Measurements from ENCODE around the gene AAK1.
"Not testable (repeated sequence)": the region's sequence is repeated elsewhere in the genome, so short reads cannot be mapped to it uniquely, and the experiment has no call there.

Gene AAK1

DNA sequence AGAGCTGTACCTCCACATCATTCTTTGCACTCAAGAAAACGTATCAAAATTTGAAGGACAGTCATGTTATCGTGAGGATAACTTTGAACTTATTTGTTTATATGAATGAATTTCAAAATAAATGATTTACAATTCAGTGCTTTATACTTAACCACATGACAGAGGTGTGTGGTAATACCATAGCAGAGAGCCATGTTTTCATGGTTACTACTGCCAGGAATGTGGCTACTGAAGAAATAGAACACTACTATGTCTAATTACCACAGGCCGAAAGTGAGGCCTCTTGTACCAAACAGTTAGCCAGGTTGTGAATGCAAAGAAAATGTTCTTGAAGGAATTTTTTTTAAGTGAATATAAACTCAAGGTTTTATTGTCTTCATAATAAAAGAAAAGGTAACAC lies 49.2 kb downstream of the AAK1 start:
- DNase-seq: no peak

DNA sequence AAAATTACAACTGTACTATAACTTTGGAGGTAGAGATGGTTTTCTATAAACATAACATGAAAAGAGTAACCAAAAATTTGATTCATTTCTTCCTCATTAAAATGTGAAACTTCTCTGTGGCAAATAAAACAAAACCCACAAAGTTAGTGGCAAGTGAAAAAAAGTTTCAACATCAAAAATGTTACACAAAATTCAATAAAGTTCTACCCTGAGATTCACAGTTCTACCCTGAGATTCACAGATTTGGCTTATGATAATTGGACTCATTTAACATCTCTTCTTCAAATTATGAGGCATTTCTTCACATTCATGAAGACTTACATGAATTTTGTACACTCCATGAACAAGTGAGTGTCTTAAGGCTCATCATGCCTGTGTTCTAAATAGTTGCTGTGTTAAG lies 51.0 kb downstream of the AAK1 start:
- DNase-seq: no peak

DNA sequence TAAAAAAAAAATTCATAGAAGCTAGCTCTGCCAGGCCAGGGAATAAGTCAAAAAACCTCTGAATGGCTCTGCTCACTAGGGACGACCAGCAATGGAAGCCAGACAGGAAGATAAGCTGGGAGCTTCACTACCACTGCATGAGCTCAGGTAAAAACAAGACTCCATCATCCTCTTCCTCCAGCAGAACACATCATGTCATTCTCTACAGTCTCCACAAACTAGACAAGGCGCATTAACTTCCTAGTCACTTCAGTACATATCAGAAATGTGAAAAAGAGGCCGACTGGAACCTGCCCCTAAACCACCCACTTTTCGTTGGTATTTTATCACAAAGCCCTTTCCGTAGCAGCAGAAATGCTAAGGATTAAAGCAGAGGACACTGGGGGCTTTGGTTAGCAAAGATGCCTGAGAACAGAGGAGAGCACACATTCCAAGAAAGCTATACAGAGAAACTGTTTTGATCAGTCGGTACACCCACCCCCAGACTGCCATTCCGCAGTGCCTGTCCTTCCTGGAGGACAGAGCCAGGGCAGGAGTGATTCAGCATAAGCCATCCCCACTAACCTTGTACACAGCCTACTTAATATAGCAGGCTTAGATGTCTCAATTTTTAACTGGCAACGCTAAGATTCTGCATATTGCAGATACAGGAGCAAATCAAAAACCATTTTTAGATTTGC lies 53.4 kb downstream of the AAK1 start:
- DNase-seq: no peak

DNA sequence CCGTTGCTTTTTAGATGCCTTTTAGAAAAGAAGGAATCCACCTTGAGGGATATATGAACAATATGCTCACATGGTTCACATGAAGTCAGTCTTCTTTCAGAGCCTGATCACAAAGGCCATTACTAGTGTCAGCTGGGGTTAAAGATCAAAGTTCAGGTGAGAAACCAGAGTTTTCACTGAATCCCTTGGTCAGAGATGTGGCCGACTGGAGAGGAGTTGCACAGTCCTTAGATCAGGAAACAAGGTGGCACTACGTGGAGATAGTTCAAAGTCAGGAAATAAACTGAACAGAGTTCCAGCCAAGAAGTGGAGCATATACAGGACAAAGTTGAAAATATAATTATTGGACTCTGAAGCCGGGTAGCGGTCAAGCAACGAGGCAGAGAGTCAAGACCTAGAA lies 54.6 kb downstream of the AAK1 start:
- no peak for DNase-seq

DNA sequence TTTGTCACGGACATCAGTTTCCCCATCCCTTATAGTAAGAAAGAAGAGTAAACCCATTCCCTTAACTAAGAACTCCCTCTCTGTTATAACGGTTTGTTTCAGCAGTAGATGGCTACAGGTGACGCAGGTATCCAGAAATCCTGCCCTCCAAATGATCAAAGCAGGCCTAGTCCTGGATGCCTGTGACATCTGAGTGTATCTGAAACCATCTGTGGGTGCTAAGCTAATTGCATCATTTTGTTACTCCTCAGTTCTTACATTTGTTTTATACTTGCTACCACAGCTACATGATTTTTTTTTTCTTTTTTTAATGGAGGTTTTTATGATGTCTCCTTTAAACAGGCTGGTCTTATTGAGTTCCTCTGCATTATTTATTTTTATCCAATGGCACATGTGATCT lies 55.1 kb downstream of the AAK1 start:
- DNase-seq: no peak

DNA sequence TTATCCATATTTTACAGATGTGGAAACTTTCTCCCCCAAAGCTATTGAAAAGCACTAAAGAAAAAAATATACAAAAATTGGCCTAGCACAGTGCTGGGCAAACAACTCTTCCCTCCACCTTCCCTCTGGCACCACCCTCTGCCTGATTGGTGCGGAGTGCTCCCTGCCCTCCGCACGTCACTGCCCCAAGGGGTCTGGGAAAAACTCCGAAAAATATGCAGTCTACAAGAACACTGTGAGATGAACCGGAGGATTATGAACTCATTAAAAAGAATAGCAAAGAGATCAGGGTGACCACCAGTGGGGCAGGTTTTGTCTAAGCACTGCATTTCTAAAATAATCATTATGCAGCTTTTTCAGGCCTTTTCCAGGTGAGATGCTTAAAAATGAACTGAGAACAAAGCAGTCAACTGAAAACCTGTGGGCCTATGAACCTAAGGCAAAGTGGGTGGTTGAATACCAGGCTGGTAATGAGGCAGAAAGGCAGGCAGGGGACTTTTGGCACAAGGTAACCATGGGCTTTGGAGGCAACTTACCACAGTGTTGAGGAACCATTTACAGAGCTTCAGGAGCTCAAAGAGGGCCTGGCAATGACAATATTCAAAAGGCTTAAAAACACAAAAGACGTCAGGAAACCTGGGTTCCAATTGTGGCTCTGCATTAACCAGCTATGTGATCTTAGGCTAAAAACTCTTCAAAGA lies 57.5 kb downstream of the AAK1 start:
- DNase-seq: no peak

DNA sequence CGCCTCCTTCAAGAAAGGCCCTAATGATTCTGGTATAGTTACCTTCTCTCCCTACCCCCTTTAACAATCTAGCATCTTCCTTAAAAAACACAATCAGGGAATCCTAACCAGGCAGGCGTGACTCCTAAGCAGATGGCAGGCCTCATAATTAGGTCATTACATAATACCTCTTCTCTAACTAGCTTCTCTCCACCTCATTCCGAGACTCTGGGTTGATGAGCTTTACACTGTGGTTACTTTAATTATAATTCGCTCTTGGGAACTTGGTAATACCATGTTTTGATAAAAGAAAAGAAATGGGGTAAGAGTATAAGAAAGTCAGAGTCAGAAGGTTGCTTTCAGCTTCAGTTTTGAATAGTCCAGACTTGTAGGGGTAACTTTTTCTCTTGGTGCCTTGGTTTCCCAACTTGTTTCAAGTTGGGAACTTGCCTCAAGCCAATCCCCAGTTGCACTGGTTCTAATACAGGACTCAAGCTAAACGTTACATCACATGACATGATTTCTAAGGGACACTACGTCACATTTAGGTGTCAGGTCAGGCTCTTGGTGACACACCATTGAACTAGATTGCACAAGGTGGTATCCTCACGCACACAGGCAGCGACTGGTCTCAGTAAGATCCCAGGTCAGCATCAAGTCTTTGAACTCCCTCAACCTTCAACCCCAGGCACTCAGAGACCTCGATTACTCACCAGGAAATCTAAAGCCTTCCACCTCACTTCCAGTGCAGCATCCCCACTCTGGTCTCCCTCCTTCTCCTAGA lies 59.2 kb downstream of the AAK1 start:
- DNase-seq: peak; percentile 21

DNA sequence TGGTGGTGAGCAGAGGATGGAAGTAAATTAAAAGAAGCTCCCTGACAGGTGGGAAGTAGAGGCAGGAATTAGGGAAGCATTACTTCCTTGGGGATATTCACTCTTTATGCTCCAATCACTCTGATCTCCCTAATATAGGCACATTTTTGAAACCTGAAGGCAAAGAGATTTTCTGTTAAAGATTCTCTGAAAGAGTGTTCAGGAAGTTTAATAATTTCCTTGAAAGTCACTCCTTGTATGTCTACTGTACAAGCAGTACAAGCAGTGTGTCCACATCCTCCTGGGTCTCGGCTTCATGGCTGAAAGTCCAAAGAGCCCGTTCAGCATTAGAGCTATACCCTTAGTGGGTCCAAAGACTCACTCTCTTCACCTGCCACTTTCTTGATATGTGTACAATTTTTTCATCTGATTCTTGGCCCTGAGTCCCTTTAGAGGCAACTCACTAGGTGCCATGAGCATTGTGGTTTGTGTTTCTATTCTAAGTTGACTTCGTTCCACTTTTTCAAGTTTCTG lies 60.2 kb downstream of the AAK1 start:
- no peak for DNase-seq

DNA sequence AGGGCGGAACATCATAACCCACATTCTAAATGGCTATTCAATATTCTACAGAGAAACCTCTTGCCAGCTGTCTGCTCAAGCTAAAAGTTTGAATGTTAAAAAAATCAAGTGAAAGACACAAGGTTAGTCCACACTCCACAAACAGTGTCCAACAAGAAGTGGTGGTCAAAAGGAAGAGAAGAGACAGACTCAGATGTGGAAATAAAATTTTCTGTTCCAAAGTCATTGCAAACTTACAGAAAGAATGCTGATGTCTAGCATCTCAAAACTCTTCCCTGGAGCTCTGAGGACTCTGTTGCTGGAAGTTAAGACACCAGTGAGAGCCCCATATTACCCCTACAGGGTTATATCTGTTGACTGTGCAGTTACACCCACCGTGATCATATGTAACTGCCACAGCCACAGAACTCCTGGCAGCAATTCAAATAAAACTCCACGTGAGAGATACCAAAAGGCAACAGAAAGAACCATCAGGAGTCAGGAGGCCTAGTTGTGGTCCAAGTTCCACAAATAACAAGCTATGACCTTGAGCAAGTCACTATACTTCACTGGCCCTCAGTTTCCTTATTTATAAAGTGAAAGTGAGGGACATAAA lies 60.9 kb downstream of the AAK1 start:
- DNase-seq: no peak

DNA sequence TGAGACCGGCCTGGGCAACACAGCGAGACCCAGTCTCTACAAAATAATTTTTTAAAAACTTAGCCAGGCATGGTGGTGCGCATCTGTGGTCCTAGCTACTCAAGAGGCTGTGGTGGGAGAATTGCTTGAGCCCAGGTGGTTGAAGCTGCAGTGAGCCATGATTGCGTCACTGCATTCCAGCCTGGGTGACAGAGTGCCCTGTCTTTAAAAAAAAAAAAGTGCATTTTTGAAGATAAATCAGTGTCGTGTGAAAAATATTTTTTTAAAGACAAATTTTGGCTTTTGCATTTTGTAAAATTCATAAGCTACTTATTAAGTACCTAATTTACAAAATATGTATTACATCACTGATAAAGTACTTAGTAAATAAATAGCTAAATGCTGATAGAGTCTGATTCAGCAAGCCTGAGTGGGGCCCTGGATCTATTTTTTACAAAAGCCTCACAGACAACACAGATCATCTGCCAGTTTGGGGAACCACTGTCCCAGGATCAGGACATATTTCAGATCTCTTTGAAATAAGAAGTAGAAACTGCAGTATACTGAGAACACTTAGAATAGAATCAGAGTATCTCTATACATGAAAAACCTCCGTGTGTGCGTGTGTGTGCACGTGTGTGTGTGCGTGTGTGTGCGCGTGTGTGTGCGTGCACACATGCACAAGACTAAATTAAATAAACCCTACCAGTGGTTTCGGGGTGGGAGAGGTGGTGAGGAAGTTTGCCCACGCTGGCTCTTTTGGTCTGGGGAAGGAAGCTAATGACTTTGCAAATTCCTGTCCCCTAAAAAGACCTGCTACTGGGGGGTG lies 61.6 kb downstream of the AAK1 start:
- no peak for DNase-seq

DNA sequence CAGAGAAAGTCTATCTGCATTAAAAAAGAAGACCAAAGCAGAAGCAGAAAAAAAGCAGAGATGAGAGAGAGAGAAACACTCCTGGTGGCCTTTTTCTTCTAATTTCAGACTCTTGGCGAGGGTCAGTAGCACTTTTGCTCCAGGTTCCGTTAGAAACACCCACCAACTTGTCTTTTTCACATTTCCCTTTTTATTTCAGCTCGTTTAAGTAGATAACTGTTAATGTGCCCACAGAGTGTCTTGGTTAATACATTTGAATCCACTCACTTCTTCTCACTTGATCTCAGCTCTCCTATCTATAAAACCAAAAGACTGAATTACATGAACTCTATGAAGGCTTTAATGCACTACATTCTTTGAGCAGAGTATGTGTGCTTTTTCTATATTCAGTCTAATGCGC lies 63.1 kb downstream of the AAK1 start:
- DNase-seq: no peak

DNA sequence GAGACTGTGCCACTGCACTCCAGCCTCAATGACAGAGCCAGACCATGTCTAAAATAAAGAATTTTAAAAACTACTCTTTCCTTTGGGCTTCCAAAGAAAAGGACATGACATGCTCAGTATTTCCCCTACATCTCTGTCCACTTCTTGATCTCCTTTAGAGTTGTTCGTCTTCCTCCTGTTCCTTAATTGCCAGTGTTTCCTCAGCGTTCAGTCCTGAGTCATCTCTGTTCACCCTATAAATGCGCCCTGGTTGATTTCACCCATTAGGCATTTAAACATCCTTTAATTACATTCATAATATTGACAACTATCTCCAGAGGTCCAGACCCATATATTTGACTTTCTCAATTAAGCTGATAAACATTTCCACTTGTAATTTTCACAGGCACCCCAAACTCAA lies 64.0 kb downstream of the AAK1 start:
- DNase-seq: no peak

DNA sequence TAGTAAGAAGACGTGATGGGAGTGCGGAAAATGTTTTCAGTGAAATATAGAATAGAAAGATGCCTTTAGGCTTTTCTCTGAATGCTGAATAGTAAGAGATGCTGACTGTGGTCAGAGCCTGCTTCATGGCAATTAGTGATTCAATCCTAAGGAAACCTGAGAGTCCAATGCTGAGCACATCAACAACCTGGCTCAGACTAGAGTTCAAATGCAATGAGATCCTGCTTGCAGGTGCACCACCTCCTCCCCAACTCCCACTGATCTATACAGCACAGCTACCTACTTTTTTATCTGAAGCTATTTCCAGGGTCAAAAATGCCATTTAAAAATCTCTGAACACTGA lies 65.4 kb downstream of the AAK1 start:
- no peak for DNase-seq

DNA sequence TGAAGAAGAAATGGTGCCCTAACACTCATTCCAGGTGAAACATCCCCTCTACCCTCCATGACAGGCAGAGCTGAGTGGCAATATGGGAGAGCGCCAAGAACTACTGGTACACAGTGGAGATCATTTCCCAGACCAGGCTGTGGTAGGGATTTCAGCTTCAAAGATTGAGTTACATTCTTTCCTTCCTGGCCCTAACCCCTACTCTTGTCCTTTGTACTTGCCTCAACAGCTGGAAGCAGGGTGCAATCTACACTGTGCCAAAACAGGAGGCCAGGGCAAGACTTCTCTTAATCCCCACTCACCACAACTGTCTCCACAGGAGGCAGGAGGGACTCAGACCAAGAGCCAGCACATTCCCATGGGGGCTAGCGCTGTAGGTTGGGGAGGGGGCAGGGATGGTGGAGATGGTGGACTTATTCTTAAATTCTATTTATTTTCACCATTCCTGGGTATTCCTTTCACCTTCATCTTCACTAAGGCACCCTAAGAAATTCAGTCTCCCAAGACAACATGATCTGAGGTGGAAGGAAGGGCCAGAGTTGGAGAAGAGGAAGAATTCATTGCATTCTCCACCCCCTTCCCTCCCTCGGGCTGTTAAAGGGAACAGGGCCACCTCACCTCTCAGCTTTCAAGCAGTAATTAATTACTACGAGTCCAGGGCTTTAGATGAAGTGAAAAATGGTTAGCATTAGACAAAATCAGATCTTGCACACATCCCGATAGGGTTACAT lies 65.9 kb downstream of the AAK1 start:
- DNase-seq: no peak

DNA sequence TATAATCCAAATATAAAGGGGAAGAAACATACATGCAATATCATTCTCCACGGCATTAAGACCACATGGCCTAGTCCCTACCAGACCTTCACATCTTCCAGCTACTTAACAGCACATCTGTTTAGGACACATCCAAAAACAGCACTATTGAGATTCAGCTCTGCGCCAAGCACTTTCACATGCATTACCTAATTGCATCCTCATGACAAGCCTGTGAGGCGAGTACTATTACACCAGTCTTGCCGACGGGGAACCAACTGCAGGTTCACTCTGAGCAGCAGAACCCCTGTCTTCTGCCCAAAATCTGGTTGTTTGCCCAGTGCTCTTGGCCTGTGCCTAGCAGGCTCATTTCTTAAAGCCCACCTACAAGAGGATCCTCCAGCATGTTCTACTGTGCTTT lies 66.7 kb downstream of the AAK1 start:
- no peak for DNase-seq

DNA sequence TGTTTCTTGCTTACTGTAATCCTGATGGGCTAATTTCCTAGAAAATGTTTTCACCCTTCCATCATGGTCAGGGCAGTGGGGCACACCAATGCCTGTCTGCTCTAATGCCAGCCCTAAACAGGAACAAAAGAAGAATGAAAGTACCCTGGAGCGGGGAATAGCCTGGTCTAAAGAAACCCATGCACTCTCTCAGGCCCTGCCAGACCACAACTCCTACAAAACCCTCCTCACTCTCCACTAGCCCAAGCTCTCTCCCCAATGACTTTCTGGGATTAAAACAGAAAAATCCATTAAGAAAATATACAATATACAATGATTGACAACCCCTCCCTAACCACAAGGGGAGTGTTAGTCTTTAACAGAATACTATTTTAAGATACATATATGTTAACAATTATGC lies 67.6 kb downstream of the AAK1 start:
- no peak for DNase-seq

DNA sequence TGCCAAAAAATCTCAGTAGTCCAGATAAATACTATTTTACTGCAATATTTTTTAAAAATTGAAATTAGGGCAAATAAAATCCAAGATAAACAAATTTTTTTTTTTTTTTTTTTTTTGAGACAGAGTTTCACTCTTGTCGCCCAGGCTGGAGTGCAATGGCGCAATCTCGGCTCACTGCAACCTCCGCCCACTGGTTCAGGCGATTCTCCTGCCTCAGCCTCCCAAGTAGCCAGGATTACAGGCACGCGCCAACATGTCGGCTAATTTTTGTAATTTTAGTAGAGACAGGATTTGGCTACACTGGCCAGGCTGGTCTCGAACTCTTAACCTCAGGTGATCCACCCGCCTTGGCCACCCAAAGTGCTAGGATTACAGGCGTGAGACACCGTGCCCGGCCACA lies 68.2 kb downstream of the AAK1 start:
- DNase-seq: not testable (repeated sequence)

DNA sequence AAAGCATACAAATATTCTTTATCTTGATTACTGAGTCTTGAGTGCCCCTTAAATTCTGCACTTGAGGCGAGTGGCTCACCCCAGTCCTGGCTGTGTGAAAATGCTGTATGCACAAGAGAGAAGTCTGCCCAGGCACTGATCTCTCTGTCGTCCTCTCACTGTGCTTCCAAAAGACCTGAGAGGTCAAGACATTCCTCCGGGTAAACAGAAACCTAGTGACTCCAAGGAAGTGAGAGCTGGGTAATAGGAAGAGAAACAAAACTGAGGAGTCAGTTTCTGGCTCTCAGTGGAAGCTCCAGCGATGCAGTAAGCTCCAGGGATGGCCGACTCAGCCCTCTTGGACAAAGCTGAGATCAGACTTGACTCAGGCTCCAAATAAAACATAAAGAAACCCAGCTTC lies 70.9 kb downstream of the AAK1 start:
- DNase-seq: no peak

DNA sequence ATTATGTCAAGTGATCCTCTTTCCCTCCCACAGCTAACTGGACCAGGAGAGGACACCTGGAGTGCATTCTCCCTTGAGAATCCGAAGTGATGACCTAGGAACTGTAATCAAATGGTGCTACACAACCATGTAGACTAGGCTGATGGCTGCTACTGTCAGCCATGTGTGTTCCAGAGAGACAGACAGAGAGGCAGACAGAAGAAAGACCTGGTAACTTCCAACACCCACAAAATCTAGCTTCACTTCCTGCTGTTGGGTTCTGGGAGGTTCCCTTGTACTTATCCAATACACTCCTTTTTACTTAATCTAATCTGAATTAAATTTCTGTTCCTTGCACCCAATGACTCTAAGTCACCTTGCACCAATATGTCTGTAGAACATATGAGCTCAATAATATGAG lies 72.3 kb downstream of the AAK1 start:
- no peak for DNase-seq

DNA sequence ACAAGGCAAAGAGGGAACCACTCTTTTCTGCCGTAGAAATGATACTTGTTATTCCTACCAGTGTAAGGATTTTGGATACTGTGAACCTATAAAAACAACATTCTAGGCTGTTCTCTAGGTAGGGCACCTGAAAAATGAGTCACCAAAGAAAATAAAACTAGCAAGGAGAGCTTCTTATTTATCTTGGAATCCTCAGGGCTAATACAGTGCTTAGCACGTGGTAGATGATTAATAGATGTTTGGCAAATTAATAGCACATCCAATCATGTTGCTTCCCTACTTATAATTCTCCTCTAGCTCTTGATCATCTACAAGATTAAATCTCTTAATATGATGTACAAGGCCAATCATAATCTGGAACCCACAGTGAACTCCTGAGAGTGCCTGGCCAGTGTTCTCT lies 73.1 kb downstream of the AAK1 start:
- DNase-seq: no peak

DNA sequence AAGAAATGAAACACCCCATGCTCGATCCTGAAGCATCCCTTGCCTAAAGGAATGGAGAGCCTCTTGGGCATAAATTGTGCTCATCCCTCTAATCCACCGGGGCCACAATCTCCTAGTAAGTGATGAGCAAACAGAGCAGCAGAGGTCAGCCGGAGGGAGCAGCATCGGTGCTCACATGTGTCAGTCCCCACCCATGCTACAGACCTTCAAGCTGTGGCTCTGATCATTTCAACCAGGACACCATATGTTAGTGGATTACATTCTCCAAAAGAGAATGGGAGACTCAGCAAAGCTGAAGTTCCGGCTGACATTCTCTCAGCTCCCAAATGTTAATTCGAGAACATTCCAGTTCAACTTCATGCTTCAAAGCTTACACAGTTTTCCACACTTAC lies 75.6 kb downstream of the AAK1 start:
- DNase-seq: no peak
